GM19463 (cell line): ENCODE measurements around the gene CD79B.
A peak's percentile ranks its signal among the peaks of the same experiment; 100 is the strongest.
"Not testable (repeated sequence)": the region's sequence is repeated elsewhere in the genome, so short reads cannot be mapped to it uniquely, and the experiment has no call there.

Experiments used
- ATAC-seq: cut with Tn5 transposase; IDR thresholded peaks from one replicate; pipeline ENCODE4 v1.9.1; 2021; ENCODE audit warnings: mild to moderate bottlenecking, moderate library complexity; ENCODE audit not compliant: unreplicated experiment

Gene CD79B

DNA sequence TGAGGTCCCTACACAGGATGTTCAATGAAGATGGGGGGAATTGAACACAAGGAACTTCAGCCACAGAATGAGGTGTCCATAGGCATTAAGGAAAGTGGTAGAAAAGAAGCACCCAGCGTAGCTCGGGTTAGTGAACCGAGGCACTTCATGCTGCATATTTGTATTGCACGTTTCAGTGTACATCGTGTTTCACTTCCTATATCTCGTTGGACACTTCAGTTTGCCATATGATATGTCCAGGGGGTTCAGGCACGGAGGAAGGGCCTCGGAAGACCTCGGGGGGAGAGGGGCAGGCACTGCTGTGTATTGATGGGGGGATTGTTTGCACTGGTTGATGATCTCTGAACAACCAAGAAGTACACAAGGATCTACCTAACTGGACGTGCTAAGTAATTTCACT is 16.4 kb downstream of the CD79B start:
- ATAC-seq = not testable (repeated sequence)

DNA sequence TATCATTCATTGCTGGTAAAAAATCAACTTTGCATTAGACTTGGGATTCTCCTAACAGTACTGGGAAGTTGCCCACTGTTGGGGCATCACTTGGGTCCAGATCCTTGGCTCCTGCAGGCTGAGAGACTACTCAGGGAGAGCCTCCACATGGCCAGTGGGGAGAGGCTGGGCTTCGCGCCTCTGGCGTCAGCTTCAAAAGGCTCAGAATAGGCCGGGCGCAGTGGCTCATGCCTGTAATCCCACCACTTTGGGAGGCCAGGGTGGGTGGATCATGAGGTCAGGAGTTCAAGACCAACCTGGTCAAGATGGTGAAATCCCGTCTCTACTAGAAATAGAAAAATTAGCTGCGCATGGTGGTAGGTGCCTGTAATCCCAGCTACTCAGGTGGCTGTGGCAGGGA is 17.7 kb downstream of the CD79B start:
- ATAC-seq = no peak

DNA sequence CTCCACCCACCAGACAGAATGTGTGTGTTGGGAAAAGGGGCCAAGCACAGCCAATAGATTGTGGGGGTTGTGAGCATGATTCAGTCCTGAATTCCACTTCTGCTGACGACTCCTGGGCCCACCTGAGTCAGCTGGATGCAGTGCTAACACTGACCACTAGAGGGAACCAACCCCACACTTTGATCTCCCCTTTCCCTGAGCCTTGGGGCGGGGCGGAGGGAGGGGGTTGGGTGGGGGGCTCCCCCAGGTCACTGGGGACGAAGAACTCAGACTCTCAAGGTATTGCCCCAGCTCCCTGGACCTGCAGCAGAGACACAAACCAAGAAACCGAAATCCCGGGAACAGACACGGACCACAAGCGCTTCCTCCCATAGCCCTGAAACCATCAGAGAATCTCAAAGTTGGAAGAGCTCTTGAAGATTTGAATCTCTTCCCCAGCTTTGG is 20.5 kb downstream of the CD79B start:
- no peak for ATAC-seq

DNA sequence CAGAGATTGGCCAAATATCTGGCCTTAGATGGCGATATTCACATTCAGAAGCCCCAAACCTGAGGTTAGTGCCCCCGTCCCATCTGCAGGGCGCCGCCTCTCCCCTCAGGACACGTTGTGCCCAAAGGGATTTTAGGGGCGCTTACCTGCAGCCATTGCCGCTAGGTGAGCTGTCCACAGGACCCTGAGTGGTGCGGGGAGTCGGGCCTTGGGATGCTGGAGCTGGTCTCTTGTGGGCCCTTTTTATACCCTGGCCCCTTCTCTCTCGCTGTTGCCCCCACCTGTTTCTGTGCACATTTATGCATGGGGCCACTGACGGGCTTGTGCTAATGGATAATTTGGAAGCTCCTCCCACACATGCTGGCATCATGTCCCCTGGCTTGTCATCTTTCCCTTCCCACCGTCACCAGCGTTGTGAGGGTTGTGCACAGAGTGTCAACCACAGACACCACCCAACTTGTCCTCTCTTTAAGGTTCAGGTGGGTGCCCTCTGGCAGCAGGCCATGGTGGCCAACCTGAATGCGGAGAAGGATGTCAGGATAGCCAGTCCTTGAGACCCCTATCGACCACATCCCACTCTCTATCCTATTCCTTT is 21.0 kb downstream of the CD79B start, which contains the start of gene CSHL1:
CSHL1 (minus strand) TSS at position 218 of the 595 bp plus-strand sequence; CDS start at position 156, 62 bp downstream.
- ATAC-seq = no peak

DNA sequence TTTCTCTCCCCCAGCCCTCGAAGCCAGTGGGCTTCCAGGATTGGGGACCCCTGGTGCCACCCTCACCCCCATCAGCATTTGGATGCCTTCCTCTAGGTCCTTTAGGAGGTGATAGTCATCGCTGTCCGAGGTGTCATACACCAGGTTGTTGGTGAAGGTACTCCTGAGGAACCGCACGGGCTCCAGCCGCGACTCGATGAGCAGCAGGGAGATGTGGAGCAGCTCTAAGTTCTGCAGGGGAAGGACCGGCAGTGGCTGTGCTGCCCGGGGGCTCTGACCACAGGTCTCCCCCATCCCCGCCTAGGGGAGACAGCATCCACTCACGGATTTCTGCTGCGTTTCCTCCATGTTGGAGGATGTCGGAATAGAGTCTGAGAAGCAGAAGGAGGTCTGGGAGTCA is 22.0 kb downstream of the CD79B start:
- no peak for ATAC-seq

DNA sequence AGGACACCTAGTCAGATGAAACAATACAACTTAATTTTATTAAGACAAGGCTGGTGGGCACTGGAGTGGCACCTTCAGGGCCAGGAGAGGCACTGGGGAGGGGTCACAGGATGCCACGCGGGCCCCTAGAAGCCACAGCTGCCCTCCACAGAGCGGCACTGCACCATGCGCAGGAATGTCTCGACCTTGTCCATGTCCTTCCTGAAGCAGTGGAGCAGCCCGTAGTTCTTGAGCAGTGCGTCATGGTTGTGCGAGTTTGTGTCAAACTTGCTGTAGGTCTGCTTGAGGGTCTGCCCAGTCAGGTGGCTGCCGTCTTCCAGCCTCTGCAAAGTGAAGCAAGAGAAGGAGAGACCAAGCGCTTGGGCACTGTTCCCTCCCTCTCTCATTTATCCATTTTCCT is 22.5 kb downstream of the CD79B start:
- ATAC-seq = not testable (repeated sequence)

DNA sequence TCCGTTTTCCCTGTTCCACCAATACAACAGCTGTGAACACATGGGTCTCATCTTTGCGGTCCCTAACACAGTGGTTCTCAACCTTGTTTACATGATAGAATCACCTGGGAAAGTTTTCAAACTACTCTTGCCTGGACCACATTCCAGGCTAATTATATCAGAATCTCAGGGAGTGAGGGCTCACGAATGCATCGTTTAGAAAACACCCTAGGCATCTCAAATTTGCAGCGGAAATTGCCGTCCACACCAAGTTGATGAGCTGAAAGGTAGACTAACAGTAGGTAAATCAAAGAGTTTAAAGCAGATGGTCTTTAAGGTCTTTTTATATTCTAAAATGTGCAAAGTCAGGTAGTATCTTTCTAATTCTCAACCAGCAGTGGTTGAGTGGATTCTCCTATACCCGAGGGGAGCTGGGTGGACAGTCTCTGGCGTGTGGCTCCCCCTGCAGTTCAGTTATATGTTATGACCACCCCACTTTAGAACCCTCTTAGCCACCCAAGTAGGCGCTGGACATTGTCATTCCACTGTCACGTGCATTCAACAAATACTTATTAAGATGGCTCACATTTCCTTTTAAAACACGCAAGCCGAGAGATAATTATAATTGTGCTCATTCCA is 24.9 kb downstream of the CD79B start:
- not testable (repeated sequence) for ATAC-seq

DNA sequence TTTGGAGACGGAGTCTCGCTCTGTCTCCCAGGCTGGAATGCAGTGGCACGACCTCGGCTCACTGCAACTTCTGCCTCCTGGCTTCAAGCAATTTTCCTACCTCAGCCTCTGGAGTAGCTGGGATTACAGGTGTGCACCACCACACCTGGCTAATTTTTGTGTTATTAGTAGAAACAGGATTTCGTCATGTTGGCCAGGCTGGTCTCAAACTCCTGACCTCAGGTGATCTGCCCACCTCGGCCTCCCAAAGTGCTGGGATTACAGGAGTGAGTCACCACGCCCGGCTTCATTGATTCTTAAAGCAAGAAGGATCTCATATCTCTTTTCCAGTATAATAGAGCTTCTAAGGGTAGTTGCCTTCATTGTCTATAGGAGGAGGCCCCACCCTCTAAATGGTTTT is 27.3 kb downstream of the CD79B start:
- not testable (repeated sequence) for ATAC-seq

DNA sequence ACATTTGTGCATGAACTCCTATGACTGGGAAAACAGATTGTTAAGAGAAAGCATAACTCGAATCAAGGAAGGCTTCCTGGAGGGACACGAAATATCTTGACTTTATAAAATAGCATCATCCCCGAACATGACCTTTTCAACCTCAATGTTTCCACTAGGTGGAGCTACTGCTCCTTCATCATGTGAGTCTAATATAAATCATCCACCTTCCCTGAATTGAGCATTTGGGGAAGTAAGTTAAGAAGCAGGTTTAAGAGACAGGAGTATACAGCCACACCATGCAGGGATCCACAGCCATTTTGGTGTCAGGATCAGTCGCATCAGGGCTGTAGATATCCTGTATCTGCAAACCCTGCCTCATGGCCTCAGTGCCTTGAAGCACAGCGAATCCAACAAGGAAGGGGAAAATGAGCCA is 28.3 kb downstream of the CD79B start:
- ATAC-seq = not testable (repeated sequence)

DNA sequence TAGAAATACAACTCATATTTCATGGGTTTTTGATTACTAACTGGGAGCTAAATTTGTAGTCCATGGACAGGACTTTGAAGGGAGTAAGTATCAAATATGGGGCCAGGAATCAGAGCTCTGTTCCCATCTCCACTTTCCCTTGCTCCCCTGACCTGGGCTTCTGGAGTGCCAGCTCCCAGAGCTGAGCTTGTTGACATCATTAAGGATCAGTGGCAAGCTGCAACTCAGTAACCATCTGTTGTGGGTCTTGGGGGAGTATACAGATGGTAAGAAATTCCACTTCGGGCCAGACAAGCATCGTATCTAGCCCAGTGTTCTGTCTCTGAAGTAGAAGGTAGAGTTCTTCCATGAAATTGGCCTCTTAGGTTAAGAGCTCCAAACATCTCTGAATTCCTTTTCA is 30.2 kb downstream of the CD79B start:
- ATAC-seq = not testable (repeated sequence)

DNA sequence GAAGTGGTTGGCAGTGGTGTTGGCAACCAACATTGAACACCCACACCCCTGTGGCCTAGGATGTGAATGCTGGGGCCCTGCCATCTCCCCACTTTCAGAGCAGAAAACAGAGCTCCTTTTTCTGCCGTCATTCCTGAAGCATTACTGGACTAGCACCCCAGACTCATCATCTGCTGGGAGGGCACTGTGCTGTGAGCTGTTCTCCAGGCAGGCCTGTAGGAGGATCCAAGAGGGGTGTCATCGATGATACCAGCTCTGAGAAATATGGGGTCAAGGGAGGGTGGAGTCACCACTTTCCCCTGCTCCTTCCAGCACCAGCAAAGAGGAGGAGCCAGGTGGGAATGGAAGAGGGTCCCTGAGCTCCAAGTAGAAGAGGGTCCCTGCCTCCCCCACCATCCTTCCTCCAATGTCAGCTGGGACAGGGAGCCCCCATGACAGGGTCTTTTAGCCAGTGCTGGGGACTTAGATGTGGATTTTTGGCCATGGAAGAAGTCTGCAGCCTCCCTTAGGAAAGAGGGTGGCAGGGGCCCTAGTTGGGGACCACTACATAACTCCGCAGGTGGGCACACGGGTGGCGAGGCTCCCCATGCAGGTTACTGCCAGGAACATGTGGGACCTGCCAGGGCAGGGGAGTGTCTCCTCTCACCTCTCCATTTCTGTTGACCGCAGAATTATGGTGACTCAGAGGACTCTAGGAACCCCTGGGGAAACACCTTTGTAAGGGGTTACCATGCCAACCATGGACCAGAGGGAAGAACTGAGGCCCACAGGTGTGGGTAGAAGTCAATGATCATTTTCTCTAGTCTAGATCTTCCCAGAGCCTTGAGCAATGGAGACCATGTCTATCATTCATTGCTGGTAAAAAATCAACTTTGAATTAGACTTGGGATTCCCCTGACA is 33.0 kb downstream of the CD79B start:
- peak; percentile 60 for ATAC-seq

DNA sequence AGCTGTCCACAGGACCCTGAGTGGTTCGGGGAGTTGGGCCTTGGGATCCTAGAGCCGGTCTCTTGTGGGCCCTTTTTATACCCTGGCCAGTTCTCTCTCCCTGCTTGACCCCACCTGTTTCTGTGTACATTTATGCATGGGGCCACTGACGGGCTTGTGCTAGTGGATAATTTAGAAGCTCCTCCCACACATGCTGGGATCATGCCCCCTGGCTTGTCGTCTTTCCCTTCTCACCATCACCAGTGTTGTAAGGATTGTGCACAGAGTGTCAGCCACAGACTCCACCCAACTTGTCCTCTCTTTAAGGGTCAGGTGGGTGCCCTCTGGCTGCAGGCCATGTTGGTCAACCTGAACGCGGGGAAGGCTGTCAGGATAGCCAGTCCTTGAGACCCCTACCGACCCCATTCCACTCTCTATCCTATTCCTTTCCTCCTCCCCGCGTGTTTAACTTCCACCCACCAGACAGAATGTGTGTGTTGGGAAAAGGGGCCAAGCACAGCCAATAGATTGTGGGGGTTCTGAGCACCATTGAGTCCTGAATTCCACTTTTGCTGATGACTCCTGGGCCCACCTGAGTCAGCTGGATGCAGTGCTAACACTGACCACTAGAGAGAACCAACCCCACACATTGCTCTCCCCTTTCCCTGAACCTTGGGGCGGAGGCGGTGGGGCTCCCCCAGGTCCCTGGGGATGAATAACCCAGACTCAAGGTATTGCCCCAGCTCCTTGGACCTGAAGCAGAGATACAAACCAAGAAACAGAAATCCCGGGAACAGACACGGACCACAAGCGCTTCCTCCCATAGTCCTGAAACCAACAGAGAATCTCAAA is 35.4 kb downstream of the CD79B start, which contains the start of gene CSH1:
CSH1 (minus strand) TSS at position 51 of the 831 bp plus-strand sequence. CDS start 63 bp downstream, outside the sequence.
- ATAC-seq = peak; percentile 51

DNA sequence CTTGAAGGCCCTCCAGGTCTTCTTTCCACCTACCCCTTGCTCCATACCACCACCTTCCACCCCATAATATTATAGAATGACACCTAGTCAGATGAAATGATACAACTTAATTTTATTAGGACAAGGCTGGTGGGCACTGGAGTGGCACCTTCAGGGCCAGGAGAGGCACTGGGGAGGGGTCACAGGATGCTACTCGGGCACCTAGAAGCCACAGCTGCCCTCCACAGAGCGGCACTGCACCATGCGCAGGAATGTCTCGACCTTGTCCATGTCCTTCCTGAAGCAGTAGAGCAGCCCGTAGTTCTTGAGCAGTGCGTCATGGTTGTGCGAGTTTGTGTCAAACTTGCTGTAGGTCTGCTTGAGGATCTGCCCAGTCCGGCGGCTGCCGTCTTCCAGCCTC is 37.3 kb downstream of the CD79B start:
- not testable (repeated sequence) for ATAC-seq

DNA sequence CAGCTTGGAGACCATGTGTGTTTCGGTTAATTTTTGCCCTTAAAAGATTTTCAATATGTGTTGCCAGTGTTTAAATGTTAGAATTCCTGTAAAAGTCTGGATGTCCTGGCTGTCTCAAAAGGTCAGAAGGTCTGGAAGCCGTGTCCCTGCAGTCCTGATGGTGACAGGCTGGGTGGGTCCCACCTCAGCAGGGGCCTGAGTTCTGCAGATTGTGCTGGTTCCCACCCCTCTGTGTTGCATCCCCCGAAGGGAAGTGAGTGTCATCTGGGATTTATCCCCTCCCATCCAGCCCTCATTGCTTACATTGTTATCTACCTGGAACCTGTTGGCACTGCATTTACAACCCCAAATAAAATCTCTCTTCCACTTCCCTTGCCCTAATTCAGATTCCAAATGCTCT is 38.1 kb downstream of the CD79B start:
- not testable (repeated sequence) for ATAC-seq

DNA sequence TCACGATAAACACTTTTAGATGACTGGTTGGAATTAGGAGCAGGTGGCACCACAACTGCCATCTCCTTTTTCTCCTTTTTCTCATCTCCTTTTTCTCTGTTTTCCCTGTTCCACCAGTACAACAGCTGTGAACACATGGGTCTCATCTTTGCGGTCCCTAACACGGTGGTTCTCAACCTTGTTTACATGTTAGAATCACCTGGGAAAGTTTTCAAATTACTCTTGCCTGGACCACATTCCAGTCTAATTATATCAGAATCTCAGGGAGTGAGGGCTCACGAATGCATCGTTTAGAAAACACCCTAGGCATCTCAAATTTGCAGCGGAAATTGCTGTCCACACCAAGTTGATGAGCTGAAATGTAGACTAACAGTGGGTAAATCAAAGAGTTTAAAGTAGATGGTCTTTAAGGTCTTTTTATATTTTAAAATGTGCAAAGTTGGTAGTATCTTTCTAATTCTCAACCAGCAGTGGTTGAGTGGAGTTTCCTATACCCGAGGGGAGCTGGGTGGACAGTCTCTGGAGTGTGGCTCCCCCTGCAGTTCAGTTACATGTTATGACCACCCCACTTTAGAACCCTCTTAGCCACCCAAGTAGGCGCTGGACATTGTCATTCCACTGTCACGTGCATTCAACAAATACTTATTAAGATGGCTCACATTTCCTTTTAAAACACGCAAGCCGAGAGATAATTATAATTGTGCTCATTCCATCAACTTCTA is 39.7 kb downstream of the CD79B start:
- not testable (repeated sequence) for ATAC-seq

DNA sequence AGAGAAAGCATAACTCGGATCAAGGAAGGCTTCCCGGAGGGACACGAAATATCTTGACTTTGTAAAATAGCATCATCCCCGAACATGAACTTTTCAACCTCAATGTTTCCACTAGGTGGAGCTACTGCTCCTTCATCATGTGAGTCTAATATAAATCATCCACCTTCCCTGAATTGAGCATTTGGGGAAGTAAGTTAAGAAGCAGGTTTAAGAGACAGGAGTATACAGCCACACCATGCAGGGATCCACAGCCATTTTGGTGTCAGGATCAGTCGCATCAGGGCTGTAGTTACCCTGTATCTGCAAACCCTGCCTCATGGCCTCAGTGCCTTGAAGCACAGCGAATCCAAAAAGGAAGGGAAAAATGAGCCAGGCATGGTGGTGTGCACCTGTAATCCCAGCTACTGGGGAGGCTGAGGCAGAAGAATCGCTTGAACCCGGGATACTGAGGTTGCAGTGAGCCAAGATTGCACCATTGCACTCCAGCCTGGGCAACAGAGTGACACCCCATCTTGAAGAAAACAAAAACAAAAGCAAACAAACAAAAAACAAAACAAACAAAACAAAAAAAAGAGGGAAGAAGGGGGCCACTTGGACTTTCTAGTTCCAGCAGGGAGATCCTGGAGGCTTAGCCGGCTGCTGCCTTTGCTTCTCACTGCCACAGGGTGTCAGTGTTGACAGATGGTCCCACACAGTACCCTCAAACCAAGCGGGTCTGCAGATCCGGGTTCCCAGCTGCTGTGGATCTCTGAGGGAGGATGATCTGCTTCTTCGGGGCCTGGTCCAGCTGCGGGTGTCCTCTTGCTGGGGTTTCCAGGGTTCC is 42.9 kb downstream of the CD79B start:
- not testable (repeated sequence) for ATAC-seq

DNA sequence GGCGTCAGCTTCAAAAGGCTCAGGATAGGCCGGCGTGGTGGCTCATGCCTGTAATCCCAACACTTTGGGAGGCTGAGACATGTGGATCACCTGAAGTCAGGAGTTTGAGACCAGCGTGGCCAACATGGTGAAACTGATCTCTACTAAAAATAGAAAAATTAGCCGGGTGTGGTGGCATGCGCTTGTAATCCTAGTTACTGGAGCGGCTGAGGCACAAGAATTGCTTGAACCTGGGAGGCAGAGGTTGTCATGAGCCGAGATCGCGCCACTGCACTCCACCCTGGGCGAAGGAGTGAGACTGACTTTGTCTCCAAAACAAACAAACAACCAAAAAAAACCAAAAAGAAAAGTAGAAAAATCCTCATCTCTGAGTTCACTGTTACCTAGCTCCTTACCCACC is 47.0 kb downstream of the CD79B start:
- ATAC-seq = not testable (repeated sequence)

DNA sequence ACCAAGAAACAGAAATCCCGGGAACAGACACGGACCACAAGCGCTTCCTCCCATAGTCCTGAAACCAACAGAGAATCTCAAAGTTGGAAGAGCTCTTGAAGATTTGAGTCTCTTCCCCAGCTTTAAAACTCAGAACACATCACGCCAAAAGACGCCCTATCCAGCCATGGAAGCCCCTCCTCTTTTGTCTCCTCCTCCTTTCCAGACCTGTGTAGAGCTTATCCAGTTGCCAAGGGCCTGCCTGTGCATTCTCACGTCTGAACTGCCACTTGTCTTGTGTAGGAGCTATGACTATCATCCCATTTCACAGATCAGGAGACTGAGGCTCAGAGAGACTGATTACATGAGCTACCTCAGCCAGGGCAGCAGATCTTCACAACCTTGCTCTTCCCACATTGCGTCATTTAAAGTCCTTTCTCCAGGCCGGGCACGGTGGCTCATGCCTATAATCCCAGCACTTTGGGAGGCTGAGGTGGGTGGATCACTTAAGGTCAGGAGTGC is 49.5 kb downstream of the CD79B start:
- ATAC-seq = not testable (repeated sequence)
